ENCODE results near the gene SPCS3.

- TF ChIP-seq CTCF (IDR thresholded peaks at IDR 0.05): no peak
- no peak for TF ChIP-seq POLR2A (IDR thresholded peaks at IDR 0.05)
Observed at GRCh38 chr4:176350671-176351070, 30.9 kb downstream of the SPCS3 start.

All from thyroid gland (tissue), 4 donors.